ENCODE results near the gene CACNA1B. TPM values are rescaled to one million over a fixed set of nuclear protein-coding genes. Genes with fewer than 3 reads are reported as not detected.

Gene CACNA1B
- total and polyA plus RNA-seq, 2 of the 4 experiments (the other 2 are of a cell fraction): 0.02 TPM; not detected in 1

- H3K18ac ChIP-seq (ENCODE audit: low read depth, low read length): no peak overlapping the region
- H3K56ac ChIP-seq (ENCODE audit: extremely low read depth, insufficient read depth, low read length): no peak overlapping the region
- H3K79me1 ChIP-seq (ENCODE audit: low read depth in 1 of 2, low read length in 2 of 2): no peaks in the 10 kb centered on the region
- H2BK15ac ChIP-seq (ENCODE audit: low read depth, low read length): no peak overlapping the region
- WGBS, 2 experiments (ENCODE audit: extremely low coverage in 2 of 2, insufficient read length in 1 of 2): 33% methylated on average over 2 of the region's 8 CpGs; no CpG with 5 or more reads in 1 of the 2 experiments
- TF ChIP-seq MXI1 (IDR thresholded peaks at IDR 0.05; ENCODE audit: borderline replicate concordance, low read depth, low read length) (no peak), MAZ (IDR thresholded peaks at IDR 0.05; ENCODE audit: borderline replicate concordance, low read depth, low read length) (no peak), CTCF (conservative IDR thresholded peaks at IDR 0.05; ENCODE audit: low read depth, low read length) (no peak)
- no peak overlapping the region for H2BK20ac ChIP-seq (ENCODE audit: low read depth, low read length)
- H2AK5ac ChIP-seq (ENCODE audit: low read depth, low read length): no peak overlapping the region
- H3K14ac ChIP-seq (replicated peaks; ENCODE audit: low read depth, low read length): no peak overlapping the region
- no peak for DNase-seq
- H2AFZ ChIP-seq (replicated peaks; ENCODE audit: low read length, poor library complexity): no peak overlapping the region
- ATAC-seq (ENCODE audit: low read depth): no peak
- no peaks in the 10 kb centered on the region for H3K4me1 ChIP-seq (ENCODE audit: control insufficient read depth, insufficient read depth, low read length)
- no peak overlapping the region for H2AK9ac ChIP-seq (replicated peaks; ENCODE audit: low read depth, low read length, poor library complexity)
- no TSS peak for BruUV-seq (replicated peaks)
- no peak overlapping the region for H4K91ac ChIP-seq (ENCODE audit: insufficient read depth, low read depth, low read length)
- no peaks in the 10 kb centered on the region for H3K27me3 ChIP-seq (ENCODE audit: control insufficient read depth, insufficient read depth, low read length)
- no peaks in the 10 kb centered on the region for H4K20me1 ChIP-seq (ENCODE audit: insufficient read depth, low read length)
- ChIA-PET POLR2A (ENCODE audit: unreplicated experiment) (interaction anchor here (0.6 kb wide), 1 partner anchor 13 kb away, joined by 3 read pairs; no protein-coding TSS in a partner anchor), CTCF (no interaction called here)
- H3K4me3 ChIP-seq (ENCODE audit: insufficient read depth, low read depth, low read length): no peak overlapping the region
- H4K5ac ChIP-seq (ENCODE audit: low read depth, low read length): no peak overlapping the region
- H3K23ac ChIP-seq (ENCODE audit: low read depth, low read length): no peak overlapping the region
- intact Hi-C loops (cut with micrococcal nuclease) (no loop called here), dilution Hi-C loops (cut with HindIII; ENCODE audit: low sequenced_read_pairs, unreplicated experiment) (no loop called here), in situ Hi-C loops (cut with MboI; ENCODE audit: low sequenced_read_pairs) (no loop called here)
- H3K27ac ChIP-seq (ENCODE audit: insufficient read depth, low read length): no peak overlapping the region
- no peak overlapping the region for H4K8ac ChIP-seq (ENCODE audit: low read depth in 2 of 2, low read length in 2 of 2)
- H3K4me2 ChIP-seq (ENCODE audit: low read depth, low read length): no peak overlapping the region
- H3K36me3 ChIP-seq (ENCODE audit: control insufficient read depth, insufficient read depth, low read length): no peaks in the 10 kb centered on the region
- H3K9me1 ChIP-seq (ENCODE audit: insufficient read depth, low read length): no peaks in the 10 kb centered on the region
- H2BK120ac ChIP-seq (ENCODE audit: low read depth, low read length): no peak overlapping the region
- H3K4ac ChIP-seq (ENCODE audit: low read depth, low read length): no peak overlapping the region
- H3K9ac ChIP-seq (ENCODE audit: low read depth, low read length): no peak overlapping the region
- H3K9me3 ChIP-seq (ENCODE audit: control insufficient read depth, insufficient read depth, low read length): peaks cover 69% of the 10 kb centered on the region
- H2BK5ac ChIP-seq (ENCODE audit: low read depth, low read length, poor library complexity, severe bottlenecking): no peak overlapping the region
Observed at GRCh38 chr9:138099803-138100598, 222.4 kb downstream of the CACNA1B start.

Measured in IMR-90 (cell line).